C4-2B (cell line): ENCODE measurements around the gene TRAF1.

Experiments used
- H3K27ac ChIP-seq: fragments of 450-650 bp; 2 replicates; pipeline ENCODE4 v1.5.1; 2017
- CTCF ChIP-seq: fragments of 450-650 bp; conservative IDR thresholded peaks from 2 replicates; pipeline ENCODE4 v1.5.1; 2017; ENCODE audit warnings: mild to moderate bottlenecking
- ZFX ChIP-seq: fragments of 450-650 bp; IDR thresholded peaks from 2 replicates; pipeline ENCODE4 v1.6.1; 2017

TRAF1 gene

GRCh38 chr9:120965344-120966012 lies 38.9 kb upstream of the TRAF1 start:
- no peak overlapping the region for H3K27ac ChIP-seq
- no peak for TF ChIP-seq CTCF
- TF ChIP-seq ZFX: no peak

GRCh38 chr9:120961936-120962335 lies 35.3 kb upstream of the TRAF1 start:
- no peak overlapping the region for H3K27ac ChIP-seq
- TF ChIP-seq CTCF (no peak), ZFX (no peak)

GRCh38 chr9:120960001-120960400 lies 33.4 kb upstream of the TRAF1 start:
- H3K27ac ChIP-seq: no peak overlapping the region

GRCh38 chr9:120956862-120957261 lies 30.3 kb upstream of the TRAF1 start:
- TF ChIP-seq CTCF: no peak
- no peak for TF ChIP-seq ZFX
- H3K27ac ChIP-seq: no peak overlapping the region

More at GRCh38 chr9:120960001-120960400, 33.4 kb upstream of the TRAF1 start:
- TF ChIP-seq ZFX (no peak), CTCF (no peak)

- no peak overlapping the region for H3K27ac ChIP-seq
- TF ChIP-seq CTCF: no peak
- no peak for TF ChIP-seq ZFX
Measured at GRCh38 chr9:120951960-120952618, 25.5 kb upstream of the TRAF1 start.

- no peak for TF ChIP-seq CTCF
- TF ChIP-seq ZFX: no peak
Measured at GRCh38 chr9:120950421-120951388, 24.1 kb upstream of the TRAF1 start.

More at GRCh38 chr9:120950421-120951388, 24.1 kb upstream of the TRAF1 start:
- H3K27ac ChIP-seq: no peak overlapping the region
